Effector CD4-positive, alpha-beta T cell (primary cell): ENCODE data around the gene HTRA3.

Experiments
- DNase-seq: peaks from one replicate; pipeline ENCODE4 v3.0.0-alpha.2; 2020

Gene HTRA3

DNA sequence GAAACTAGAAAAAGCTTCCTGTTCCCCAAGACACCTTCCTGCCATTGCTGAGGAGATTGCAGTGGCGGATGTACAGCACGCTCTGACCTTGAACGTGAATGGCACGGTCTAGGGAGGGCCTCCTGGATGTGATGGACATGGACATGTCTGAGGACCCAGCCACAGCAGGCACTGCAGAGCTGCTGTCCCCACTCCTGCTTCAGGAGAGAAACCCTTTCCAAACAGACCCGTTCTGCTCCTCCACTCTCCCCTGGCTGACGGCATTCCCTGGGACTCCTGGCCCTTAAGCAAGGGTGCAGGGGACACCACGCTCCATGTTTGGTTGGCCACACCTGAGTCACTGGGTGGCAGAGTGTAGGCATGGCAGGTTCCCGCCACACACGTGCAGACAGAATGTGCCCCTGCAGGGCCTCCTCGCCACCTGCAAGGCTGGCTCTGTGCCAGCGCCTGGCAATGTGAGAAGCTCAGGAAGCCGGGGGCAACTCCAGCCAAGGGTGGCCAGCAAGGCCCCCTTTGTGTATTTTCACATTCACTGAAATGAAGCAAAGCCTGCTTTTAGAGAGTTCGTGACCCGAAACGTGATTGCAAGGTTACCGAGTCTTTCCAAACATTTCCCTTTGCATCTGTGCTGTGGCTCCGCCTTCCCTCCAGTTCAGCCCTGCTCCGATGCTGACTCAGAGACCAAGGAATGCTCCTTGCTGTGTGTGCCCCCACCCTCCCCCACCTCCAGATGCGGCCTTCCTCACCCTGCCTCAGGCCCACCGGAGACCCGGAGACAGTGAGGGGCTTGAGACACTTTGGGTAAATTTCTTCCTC is 46.1 kb downstream of the HTRA3 start:
- DNase-seq, result no peak

DNA sequence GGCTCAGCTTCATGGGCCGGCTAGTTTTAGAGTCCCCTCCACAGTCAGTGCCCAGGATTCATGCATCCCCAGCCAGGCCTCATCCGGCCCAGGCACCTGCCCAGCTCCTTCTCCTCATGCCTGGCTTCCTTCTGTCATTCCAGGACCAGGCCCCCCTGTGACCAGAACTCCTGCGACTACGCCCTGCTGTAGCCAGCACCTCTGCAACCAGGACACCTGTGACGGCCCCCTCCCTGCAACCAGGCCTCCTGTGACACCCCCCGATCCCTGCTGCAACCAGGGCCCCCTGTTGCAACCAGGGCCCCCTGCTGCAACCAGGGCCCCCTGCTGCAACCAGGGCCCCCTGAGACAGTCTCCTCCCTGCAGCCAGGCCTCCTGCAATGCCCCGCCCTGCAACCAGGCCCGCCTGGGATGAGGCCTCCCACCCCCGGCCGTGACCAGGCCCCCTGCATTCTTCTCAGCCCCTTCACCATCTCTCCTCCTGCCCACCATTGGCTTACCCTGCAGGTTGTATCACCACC is 46.8 kb downstream of the HTRA3 start:
- DNase-seq, result no peak

DNA sequence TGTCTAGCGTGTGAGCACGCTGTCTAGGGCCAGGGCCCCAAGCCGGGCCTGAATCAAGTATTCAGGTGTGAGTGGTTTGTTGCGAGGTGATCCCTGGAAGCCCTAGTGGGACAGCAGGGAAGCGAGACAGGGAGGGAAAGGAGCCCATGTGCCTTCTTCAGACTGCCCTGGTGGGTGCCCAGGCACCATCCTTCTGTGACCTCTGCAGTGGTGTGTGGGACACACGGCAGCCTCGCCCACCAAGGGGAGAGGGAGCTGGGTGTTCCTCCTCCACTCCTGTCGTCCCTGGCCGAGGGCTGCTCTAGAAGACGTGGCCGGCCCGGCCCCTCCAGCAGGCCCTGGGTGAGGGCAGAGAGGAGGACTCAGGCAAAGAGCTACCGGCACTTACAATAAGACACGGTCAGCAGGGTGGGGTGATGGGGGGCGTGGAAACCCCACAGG is 47.4 kb downstream of the HTRA3 start:
- no peak for DNase-seq

DNA sequence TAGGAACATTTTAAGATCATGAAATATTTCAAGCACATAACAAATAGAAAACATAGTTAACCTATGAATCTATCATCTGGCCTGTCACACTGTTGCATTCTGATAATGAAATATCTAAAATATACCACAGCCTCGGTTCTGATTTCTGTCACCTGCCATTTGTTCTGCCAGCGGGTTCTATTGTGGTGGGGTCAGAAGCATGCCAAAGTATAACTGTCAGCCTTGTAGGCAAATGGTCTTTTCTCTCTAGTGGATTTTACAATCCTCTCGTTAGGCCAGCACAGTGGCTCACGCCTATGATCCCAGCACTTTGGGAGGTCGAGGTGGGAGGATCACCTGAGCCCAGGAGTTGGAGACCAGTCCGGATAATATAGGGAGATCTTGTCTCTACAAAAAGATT is 47.9 kb downstream of the HTRA3 start:
- DNase-seq, result no peak

- no peak for DNase-seq
Observed at GRCh38 chr4:8318509-8318908, 49.0 kb downstream of the HTRA3 start.

- no peak for DNase-seq
Observed at GRCh38 chr4:8319061-8319460, 49.5 kb downstream of the HTRA3 start.

DNA sequence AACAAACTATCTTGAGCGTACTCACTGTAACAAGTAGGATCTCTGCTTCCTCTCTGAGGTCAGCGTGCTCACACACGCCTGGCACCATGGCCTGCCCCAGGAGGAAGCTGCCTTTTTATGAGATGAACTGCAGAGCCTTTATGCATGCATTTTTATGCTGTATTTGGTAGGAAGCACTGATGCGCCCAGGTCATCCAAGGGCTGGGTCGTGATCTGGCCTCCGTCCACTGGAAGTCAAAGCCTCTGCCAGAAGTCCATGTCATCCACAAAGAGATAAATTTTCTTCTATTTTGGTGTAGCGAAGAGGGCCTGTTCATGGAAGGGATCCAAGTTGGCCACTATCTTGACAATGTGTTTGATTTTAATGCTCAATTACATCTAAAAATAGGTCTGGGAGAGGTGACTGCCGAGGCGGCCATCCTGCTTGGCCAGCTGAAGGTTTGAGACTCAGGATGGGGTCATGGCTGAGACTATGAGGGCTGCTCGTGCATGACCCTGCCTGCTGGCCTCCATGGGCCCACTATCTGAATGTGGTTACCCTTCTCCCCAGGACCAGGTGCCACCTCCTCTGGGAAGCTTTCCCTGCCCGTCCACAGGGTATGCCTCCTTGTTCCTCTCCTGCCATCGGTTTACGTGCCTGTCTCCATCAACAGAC is 50.3 kb downstream of the HTRA3 start:
- DNase-seq, result no peak

DNA sequence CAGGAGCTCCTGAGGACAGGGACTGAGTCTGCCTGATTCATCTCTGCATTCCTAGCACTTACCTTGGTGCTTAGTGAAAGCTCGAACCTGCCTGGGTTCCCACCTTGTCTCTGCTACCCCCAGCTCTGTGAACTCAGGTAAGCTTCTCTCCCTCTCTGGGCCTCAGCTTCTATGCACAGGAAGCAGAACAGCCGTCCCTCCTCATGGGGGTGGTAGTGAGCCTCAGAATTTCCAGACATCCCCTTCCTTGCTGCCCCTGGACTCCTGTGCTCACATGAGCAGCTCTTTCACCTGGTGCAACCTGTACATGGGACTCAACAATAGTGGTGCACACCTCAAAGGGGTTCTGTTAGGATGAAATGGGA is 50.8 kb downstream of the HTRA3 start:
- DNase-seq, result no peak

- DNase-seq, result no peak
Observed at GRCh38 chr4:8321220-8321619, 51.7 kb downstream of the HTRA3 start.

- no peak for DNase-seq
Observed at GRCh38 chr4:8321771-8322170, 52.2 kb downstream of the HTRA3 start.

- no peak for DNase-seq
Observed at GRCh38 chr4:8322794-8323704, 53.5 kb downstream of the HTRA3 start.

DNA sequence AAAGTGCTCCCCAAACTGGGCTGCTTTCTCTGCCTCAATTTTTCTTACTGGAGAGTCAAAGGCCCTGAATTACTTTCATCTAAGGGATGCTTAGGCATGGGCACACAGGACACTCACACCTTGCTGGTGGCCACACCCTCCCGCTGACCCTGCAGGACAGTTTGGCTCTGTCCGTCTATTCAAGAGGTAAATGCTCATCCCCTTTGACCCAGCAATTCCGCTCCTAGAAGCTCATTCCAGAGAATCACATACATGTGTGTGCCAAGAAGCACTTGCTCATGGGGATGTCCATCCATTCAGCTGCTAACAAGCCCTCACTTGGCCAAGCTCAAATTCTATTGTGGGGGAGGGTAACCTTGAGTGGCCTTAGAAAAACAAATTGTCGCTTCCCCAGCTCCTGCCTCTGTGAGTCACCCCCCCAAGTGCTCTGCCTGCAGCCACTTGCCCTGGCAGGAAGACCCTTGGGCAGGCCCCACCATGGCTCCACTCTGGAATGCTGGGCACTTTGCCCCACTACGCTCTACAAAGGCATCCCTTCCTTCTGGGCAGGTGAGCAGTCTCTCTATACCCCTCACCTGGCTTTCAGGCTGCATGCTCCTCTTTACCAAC is 54.5 kb downstream of the HTRA3 start:
- no peak for DNase-seq

DNA sequence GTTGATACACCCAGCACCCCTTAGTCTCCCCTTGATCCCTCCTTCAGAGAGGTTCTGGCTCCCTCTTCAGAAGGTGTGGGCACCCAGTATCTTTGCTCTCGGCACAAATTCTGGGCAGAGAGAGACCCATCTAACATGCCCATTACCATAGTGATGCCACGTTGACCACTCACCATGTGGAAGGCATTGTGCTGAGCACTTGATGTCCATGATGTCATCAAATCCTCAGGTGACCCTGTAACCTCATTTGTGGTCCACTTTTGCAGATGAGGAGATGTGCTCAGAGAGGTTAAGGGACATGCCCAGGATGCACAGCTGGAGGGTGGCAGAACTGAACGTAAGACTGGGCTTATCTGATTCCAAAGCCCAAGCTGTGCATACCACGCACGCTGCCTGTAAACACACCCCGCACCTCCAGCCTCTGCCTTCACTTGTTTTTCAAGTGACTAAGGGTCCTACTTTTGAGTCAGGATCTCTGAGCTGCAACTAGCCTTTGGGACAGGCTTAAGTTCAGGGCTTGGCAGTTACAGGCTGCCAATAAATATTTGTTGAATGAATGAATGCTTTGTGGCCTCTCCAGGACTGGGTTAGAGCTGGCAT is 55.2 kb downstream of the HTRA3 start:
- no peak for DNase-seq

DNA sequence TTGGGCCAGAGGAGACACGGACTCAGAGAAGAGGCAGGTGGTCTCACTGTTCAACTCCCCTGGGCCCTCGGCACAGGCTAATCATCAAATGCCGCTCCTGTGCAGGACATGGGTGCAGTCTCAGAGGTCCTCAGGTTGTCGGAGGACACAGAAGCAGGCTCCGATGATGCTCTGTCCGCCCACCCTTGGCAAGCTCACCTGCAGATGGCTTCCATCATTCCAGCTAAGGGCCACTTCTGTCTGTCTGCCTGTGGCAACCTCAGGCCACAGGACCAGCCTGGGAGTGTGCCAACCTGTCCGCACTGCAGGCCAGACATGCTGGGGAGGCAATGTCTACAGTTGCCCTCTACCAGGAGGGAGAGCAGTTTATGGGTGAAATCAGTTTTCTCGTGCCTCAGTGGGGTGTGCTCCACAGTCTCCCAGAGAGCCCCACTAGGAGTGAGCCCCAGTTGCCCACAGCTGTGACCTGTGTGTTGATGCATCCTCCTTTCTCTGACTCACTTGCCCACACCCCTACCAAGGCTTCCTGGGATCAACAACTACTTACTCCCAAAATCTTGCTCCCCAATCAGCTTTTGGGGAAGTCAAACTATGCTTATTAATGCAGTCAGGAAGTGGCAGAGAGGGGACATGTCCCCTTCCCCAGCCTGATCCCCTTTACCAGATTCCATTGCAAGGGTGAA is 55.9 kb downstream of the HTRA3 start:
- no peak for DNase-seq

- no peak for DNase-seq
Observed at GRCh38 chr4:8326206-8326605, 56.7 kb downstream of the HTRA3 start.

GRCh38 chr4:8328456-8328855 is 58.9 kb downstream of the HTRA3 start:
- no peak for DNase-seq

DNA sequence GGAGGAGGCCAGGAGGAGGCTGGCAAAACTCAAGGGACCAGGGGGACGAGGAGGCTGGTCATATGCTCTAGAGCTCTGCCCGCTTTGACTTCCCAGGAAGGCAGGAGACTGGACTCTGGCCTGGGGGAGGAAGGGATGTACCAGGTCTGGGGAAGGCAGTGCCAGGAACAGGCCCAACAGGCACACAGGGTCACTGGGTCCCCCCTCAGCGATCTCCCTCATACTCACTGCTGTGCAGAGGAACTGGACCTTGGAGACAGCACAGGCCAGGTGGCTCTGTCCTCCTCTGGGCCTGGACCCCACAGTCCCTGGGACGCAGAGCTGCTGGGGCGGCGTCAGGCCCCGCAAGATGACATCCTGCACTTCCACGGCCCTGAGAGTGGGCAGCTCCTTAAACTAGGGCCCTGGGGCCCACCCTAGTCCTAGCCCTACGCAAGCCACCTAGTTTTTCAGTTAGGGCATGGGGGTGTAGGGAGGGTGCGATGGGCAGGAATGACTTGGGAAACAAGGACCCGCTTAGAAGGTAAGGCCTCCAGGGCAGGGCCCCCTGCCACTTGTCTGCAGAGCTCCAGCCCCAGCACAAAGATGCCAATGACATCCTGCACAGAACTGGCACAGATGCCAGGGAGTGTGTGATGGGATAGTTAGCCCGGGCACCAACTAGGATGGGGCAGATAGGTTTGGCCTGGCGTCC is 59.5 kb downstream of the HTRA3 start:
- no peak for DNase-seq

DNA sequence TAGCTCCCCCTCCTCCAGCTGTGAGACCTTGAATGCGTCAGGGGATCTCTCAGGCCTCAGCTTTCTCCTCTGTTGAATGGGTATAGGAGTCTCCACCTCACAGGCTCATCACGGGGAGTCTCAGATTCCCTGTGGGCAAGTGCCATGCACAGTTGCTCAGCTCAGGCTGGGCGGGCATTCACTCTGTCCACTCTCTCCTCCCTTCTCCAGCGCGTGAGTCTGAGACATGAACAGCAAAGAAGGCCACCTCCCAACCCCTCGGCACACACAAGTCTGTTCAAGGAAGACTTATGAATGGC is 60.0 kb downstream of the HTRA3 start:
- DNase-seq, result no peak

DNA sequence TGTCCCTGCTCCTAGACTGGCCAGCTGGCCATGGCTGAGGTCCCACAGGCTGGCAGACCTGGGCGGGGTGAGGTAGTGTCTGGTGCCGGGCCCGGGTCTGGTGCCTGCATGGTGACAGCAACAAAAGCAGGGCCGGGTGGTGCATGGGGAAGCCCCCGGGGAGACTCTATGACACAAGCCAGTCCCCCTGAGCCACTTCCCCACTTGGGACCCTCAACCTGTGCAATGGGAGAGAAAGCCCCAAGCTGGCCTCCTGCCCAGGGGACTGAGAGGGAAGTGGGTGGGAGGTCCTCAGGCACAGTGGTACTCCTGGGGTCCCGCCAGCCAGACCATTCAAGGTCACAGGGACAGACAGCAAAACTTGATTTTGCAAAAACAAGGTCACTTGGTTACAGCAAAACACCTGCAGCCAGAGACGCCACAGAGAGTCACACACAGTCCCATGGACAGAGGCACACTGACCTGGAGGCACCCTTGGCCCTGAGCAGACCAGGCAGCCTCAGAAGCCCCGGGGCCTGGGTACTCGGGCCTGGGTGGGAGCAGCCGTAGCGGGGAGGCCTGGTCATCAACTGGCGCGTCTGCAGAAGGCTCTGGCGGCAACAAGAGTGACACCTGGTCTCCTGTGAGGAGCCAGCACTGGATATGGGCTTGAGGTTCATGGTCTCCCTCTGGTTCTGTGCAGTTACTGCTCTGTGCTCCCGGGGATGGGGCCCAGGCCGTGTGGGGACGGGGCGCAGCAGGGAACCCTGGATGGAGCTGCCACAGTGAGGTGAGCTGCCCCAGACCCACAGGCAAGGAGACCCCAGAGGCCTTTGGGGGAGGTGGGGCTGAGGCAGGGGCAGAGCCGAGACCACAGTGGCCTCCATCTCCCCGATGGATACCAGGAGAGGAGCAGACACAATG is 60.6 kb downstream of the HTRA3 start:
- no peak for DNase-seq
